Renal cortex interstitium (tissue), 11 donors: Measurements from ENCODE around the gene PWP1. TPM values are rescaled to one million over a fixed set of nuclear protein-coding genes. Genes with fewer than 3 reads are reported as not detected.
"Not testable (repeated sequence)": the region's sequence is repeated elsewhere in the genome, so short reads cannot be mapped to it uniquely, and the experiment has no call there.

Source experiments
- DNase-seq, 11 donors: peaks; one replicate each; pipeline ENCODE4 v3.0.0-alpha.2; 2013; ENCODE audit warnings: low read depth in 9 of 11, low spot score in 4 of 11; ENCODE audit errors: extremely low read depth in 1 of 11
- polyA plus RNA-seq, 3 donors: library from polyadenylated mRNA; unstranded; fragments of 120-200 nt; gene quantifications; one replicate each; pipeline ENCODE4 v1.2.1, GENCODE V29; 2013; ENCODE audit not compliant: insufficient read length in 3 of 3

PWP1 gene
- polyA plus RNA-seq, 3 donors: 53.7 to 60.6 (median 57.7) TPM

DNA sequence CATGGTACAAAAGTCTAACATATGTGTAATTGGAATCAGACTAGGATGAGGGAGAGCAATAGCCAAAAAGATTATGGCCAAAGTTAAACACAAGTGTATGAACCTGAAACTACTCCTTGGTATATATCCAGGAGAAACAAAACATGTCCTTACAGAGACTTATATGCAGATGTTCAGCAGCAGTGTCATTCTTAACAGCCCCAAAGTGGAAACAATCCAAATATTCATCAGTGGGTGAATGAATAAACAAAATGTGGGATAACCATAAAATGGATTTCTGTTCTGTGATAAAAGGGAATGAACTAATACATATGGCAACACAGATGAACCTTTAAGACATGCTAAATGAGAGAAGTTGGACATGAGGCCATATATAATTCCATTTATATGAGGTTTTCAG is 30.2 kb downstream of the PWP1 start:
- no peak for DNase-seq

GRCh38 chr12:107718606-107719005 is 33.0 kb downstream of the PWP1 start:
- no peak for DNase-seq

- DNase-seq: not testable (repeated sequence)
Measured at GRCh38 chr12:107727327-107727726, 41.7 kb downstream of the PWP1 start.

GRCh38 chr12:107727742-107728141 is 42.1 kb downstream of the PWP1 start:
- DNase-seq: not testable (repeated sequence)

- DNase-seq: no peak
Measured at GRCh38 chr12:107730618-107731341, 45.2 kb downstream of the PWP1 start.

DNA sequence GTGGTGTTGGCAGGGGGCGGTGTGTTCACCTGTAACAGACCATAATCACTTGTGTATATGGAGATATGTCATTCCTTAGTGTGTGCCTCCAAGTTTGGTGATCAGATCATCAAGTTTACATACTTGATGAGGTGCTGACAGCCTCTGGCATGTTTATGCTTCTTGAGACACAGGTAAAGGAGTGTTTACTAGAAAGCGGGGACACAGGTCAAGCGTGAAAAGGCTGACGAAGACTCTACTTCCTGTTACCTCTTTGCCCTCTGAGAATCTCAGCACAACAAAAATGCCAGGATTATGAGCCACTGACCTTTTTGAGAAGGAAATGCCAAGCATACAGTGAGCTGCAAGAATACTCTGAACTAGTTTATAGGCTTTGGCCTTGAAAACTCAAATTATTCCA is 45.8 kb downstream of the PWP1 start:
- no peak for DNase-seq

DNA sequence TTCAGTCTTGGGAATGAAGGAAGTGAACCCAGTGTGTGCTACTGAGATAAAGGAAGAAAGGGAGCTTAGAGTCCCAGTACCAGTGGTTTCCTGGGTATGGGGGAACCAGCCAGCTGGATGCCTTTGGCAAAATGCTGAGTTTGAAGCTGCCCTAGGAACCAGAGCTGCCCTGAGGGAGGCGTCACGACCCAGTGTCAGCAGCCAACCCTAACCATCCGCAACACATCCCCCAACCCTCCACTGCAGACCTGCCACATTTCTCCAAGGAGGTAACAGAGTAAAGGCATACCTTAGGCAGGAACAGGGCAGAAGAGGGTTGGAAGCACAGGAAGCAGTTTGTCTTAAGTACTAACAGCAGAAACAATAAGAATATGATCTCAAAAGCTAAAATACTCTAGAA is 46.8 kb downstream of the PWP1 start:
- no peak for DNase-seq

DNA sequence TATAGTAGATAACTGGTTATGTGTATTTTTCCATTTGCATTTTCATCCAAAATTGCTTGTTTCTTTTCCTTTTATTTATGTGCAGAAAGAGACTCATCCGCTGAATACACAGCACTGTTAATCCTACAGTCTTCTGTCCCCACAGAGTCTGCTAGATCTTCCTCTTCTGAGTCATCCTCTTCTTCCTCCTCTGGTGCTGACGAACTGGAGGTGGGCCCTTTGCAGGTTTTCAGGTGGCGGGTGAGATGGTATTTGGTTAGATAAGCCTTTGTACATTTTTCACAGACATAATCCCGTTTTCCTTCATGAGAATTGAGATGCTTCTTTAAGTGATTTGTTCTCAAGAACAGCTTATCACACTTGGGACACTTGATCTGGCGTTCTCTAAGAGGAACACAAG is 48.5 kb downstream of the PWP1 start:
- no peak for DNase-seq

- no peak for DNase-seq
Measured at GRCh38 chr12:107735763-107736162, 50.2 kb downstream of the PWP1 start.

DNA sequence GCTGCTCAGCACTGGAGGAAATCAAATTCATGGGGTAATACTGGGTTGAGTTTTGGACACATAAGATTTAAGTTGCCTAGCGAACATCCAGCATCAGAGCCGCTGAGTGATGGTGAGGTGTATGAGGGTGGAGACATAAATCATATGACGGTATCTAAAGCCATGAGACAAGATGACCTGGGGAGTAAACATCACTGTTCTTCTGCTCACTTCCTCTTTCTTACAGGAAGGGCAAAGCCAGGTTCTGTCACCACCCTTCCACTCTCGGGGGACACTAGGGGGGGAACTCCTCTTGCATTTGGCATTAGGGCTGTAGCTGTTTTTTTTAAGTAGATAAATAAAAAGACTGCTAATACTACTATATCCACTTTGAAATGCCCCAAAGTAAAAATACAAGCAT is 51.3 kb downstream of the PWP1 start:
- DNase-seq: no peak

DNA sequence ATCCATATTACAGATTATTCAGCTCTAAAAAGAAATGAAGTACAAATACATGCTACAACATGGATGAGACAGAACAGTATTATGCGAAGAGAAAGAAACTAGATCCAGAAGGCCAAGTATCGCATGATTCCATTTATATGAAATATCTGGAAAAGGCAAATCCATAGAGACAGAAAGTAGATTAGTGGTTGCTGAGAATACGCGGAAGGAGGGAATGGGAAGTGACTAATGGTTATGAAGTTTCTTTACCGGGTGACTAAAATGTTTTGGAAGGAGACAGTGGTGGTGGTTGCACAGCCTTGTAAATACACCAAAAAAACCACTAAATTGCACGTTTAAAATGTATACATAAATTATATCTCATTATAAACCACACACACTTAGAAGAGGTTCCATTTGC is 62.9 kb downstream of the PWP1 start:
- no peak for DNase-seq

GRCh38 chr12:107749083-107749482 is 63.5 kb downstream of the PWP1 start:
- no peak for DNase-seq

GRCh38 chr12:107759410-107759809 is 73.8 kb downstream of the PWP1 start:
- DNase-seq: peak in 6 of 11 donors; percentile 25 to 74 (median 56)

GRCh38 chr12:107760207-107760808 is 74.7 kb downstream of the PWP1 start:
- peak in 1 of 11 donors; percentile 15 for DNase-seq

- DNase-seq: peak; percentile 74 to 96 (median 92)
Measured at GRCh38 chr12:107760809-107761501, 75.4 kb downstream of the PWP1 start, which contains the start of gene PRDM4. Gene PRDM4 (minus strand): TSS chr12:107761137. CDS start chr12:107760515, 622 bp downstream.

DNA sequence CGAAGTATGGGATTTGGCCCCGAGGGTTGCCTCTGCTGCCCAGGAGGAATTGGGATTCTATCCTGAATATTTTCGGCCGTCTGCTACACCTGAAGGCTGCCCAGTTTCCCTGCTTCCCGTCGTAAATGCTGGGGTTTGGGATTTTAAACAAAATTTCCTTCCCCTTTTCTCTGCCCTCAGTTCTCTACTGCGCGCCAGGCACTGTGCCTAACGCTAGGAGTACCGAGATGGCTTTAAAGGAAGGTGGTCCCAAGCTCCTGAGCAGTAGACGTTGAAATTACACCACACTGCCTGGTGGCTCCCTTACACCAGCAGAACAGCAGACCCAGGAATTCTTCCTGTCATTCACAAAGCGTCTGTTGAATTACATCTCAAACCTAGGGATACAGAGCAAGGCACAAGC is 75.9 kb downstream of the PWP1 start:
- no peak for DNase-seq
